Upper lobe of left lung (tissue), 6 donors: ENCODE data around the gene LMOD3. TPM values are rescaled to one million over a fixed set of nuclear protein-coding genes. Genes with fewer than 3 reads are reported as not detected.

Experiments used
- ATAC-seq, 2 donors: fragments of 200-7000 bp; cut with Tn5 transposase; one replicate each; pipeline ENCODE4 v1.9.1; 2022; ENCODE audit warnings: mild to moderate bottlenecking in 2 of 2, moderate library complexity in 2 of 2; ENCODE audit not compliant: low FRiP score in 2 of 2
- DNase-seq, 2 donors: peaks; one replicate each; pipeline ENCODE4 v3.0.0-alpha.2; 2019 to 2020
- H3K27ac ChIP-seq, 4 donors: fragments of 200-600 bp; sonication (generic); one replicate each; pipeline ENCODE4 v1.5.1; 2016 to 2019
- H3K27me3 ChIP-seq, 4 donors: fragments of 200-600 bp; sonication (generic); one replicate each; pipeline ENCODE4 v1.5.1; 2017 to 2019
- H3K36me3 ChIP-seq, 4 donors: fragments of 200-600 bp; sonication (generic); one replicate each; pipeline ENCODE4 v1.5.1; 2016 to 2019
- H3K4me1 ChIP-seq, 4 donors: fragments of 200-600 bp; sonication (generic); one replicate each; pipeline ENCODE4 v1.5.1; 2018 to 2019
- H3K4me3 ChIP-seq, 4 donors: fragments of 200-600 bp; sonication (generic); one replicate each; pipeline ENCODE4 v1.5.1; 2017 to 2019; ENCODE audit warnings: mild to moderate bottlenecking in 2 of 4, moderate library complexity in 1 of 4
- H3K9me3 ChIP-seq, 4 donors: fragments of 200-600 bp; sonication (generic); one replicate each; pipeline ENCODE4 v1.5.1; 2018 to 2019
- EP300 ChIP-seq, 4 donors: sonication (generic); formaldehyde crosslinking; IDR thresholded peaks; one replicate each; pipeline ENCODE4 v1.5.1; 2017; ENCODE audit warnings: antibody characterized with exemption in 4 of 4, control low read depth in 2 of 4
- POLR2A ChIP-seq, 4 donors: fragments of 450-650 bp; IDR thresholded peaks; one replicate each; pipeline ENCODE4 v1.5.1; 2016 to 2017; ENCODE audit warnings: antibody characterized with exemption in 4 of 4, mild to moderate bottlenecking in 2 of 4
- POLR2AphosphoS5 ChIP-seq, 2 donors: sonication (generic); formaldehyde crosslinking; IDR thresholded peaks; one replicate each; pipeline ENCODE4 v1.5.1; 2017; ENCODE audit warnings: antibody characterized with exemption in 2 of 2
- WGBS, 2 donors: methylation state at CpG; one replicate each; pipeline ENCODE4 v1.1.5; 2017 to 2018; 5-methylcytosine and 5-hydroxymethylcytosine counted together
- total RNA-seq, 6 donors: library from RNA; depleted of rRNA in 4 of 6; stranded (reverse); fragments of >200 nt in 4 of 6; gene quantifications; one replicate each; pipeline versions ENCODE4 v1.1.0 to v1.2.1, GENCODE V29; 2016 to 2021
- TF ChIP-seq, protein P1 (sequence below), 6 experiments: fragments of 450-650 bp in 4 of 6; fragments of 200-600 bp in 2 of 6; sonication (generic) in 2 of 6; IDR thresholded peaks; one replicate each; pipeline ENCODE4 v1.5.1; 2016 to 2019; ENCODE audit warnings: antibody characterized with exemption in 6 of 6
- donor health status: DM: no; HTN: no; CAD: no; lungs with moderate emphysema.
- donor health status: DM: no; HTN: yes; CAD: no; lungs with severe emphysema.

Gene LMOD3
- total RNA-seq, 6 donors from 2014 or later = 0.17 to 4.2 (median 0.40) TPM; not detected in 2

DNA sequence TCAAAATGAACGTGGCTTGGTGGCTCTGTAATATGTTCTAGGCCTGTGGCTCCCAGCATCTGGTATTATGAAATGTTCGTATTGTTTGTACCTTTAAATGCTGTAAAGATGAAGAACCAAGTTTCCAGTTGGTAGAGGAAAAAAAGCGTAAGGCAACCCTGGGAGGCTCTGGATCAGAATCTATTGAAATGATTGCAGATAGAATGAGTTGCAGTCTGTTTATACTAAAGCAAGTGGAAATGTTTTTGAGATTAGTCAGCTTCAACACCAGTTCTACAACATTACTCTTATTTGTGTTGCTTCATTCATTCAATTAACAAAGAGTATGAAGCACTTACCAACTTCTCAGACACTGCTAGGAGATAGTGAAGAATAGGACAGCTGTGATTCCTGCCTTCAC lies 32.4 kb downstream of the LMOD3 start:
- ATAC-seq = no peak
- WGBS, 2 donors = 45% methylated on average over 3 of the region's 3 CpGs
- Histone ChIP-seq H3K4me1 (peaks cover 82 to 91% (median 86%) of the 10 kb centered on the region in 4 donors), H3K27ac (peak overlapping the region in 3 of 4 donors; percentile 80 to 96 (median 93)), H3K9me3 (no peaks in the 10 kb centered on the region), H3K4me3 (no peak overlapping the region), H3K27me3 (no peaks in the 10 kb centered on the region), H3K36me3 (peaks cover 0 to 3% (median 0%) of the 10 kb centered on the region in 4 donors)
- DNase-seq = no peak
- TF ChIP-seq EP300 (IDR thresholded peaks at IDR 0.05) (no peak), POLR2A (IDR thresholded peaks at IDR 0.05) (no peak), POLR2AphosphoS5 (IDR thresholded peaks at IDR 0.05) (no peak)
- TF ChIP-seq, protein P1, sequence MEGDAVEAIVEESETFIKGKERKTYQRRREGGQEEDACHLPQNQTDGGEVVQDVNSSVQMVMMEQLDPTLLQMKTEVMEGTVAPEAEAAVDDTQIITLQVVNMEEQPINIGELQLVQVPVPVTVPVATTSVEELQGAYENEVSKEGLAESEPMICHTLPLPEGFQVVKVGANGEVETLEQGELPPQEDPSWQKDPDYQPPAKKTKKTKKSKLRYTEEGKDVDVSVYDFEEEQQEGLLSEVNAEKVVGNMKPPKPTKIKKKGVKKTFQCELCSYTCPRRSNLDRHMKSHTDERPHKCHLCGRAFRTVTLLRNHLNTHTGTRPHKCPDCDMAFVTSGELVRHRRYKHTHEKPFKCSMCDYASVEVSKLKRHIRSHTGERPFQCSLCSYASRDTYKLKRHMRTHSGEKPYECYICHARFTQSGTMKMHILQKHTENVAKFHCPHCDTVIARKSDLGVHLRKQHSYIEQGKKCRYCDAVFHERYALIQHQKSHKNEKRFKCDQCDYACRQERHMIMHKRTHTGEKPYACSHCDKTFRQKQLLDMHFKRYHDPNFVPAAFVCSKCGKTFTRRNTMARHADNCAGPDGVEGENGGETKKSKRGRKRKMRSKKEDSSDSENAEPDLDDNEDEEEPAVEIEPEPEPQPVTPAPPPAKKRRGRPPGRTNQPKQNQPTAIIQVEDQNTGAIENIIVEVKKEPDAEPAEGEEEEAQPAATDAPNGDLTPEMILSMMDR (IDR thresholded peaks at IDR 0.05) = no peak

- Histone ChIP-seq H3K4me3 (peak overlapping the region in 1 of 4 donors; percentile 90), H3K4me1 (peaks cover 76 to 87% (median 81%) of the 10 kb centered on the region in 4 donors)
- TF ChIP-seq EP300 (IDR thresholded peaks at IDR 0.05) = no peak
- TF ChIP-seq, protein P1 (IDR thresholded peaks at IDR 0.05) = no peak
These were observed 34.3 kb downstream of the LMOD3 start for GRCh38 chr3:69088063-69088462.

GRCh38 chr3:69087030-69087791 lies 35.2 kb downstream of the LMOD3 start:
- WGBS, 2 donors = 81 to 87% methylated on average over 3 of the region's 3 CpGs
- Histone ChIP-seq H3K36me3 (no peaks in the 10 kb centered on the region), H3K9me3 (no peaks in the 10 kb centered on the region), H3K4me3 (peak overlapping the region in 3 of 4 donors; percentile 85 to 91 (median 90)), H3K27me3 (no peaks in the 10 kb centered on the region), H3K27ac (peak overlapping the region; percentile 93 to 96 (median 94)), H3K4me1 (peaks cover 77 to 87% (median 81%) of the 10 kb centered on the region in 4 donors)
- no peak for DNase-seq
- no peak for ATAC-seq
- TF ChIP-seq POLR2A (IDR thresholded peaks at IDR 0.05) (no peak), EP300 (IDR thresholded peaks at IDR 0.05) (no peak), POLR2AphosphoS5 (IDR thresholded peaks at IDR 0.05) (no peak)
- TF ChIP-seq, protein P1 (IDR thresholded peaks at IDR 0.05) = no peak

More at GRCh38 chr3:69088063-69088462, 34.3 kb downstream of the LMOD3 start:
- H3K36me3 ChIP-seq = no peaks in the 10 kb centered on the region
- ATAC-seq (no peak), DNase-seq (no peak)
- 33 to 47% methylated on average over 2 of the region's 2 CpGs for WGBS, 2 donors
- no peaks in the 10 kb centered on the region for H3K9me3 ChIP-seq
- no peaks in the 10 kb centered on the region for H3K27me3 ChIP-seq
- H3K27ac ChIP-seq = peak overlapping the region; percentile 7 to 96 (median 93)

DNA sequence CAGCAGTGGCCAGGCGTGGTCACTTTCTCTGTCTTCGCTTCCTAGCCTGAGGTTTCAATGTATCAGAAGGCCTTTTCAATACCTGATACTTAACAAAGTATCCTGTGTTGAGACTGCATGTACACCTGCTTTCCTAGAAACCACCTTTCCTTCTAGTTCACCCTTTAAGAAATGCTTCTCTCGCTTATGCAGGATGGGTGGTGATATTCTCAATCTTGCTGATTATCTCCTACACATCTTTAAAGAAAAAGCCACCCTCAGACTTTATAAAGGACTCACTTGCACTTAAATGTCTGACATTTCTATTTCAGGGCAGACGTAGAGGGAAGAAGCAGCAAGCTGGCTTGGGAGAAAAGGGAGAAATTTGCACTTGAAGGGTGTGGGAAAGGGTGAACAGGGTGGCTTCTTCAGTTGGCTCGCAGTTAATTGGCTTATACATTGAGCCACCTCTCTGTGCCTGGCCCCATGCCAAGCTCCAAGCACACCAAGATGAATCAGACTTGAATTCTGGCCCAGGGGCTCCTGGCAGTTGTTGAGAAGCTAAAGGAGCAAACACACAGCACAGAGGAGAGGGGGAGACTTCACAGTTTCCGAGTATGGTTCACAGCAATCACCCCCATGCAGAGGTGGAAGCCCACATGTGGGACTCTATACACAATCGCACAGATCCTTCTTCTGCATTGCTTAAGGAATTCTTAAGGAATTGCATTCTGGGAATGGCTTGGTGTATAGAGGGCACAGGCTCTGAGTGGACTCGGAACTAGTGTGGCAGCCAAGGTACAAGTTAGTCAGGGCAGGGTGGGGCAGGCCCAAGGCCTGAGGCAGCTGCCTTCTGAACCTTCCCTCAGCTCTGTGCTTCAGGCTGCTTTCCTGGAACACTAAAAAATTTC lies 36.3 kb downstream of the LMOD3 start:
- TF ChIP-seq POLR2A (IDR thresholded peaks at IDR 0.05) (peak in 2 of 4 donors; percentile 29 to 53), EP300 (IDR thresholded peaks at IDR 0.05) (peak in 1 of 4 donors; percentile 2), POLR2AphosphoS5 (IDR thresholded peaks at IDR 0.05) (peak; percentile 40 to 54)
- TF ChIP-seq, protein P1 (IDR thresholded peaks at IDR 0.05) = no peak
- 1% methylated on average over 8 of the region's 8 CpGs for WGBS, 2 donors
- no peaks in the 10 kb centered on the region for H3K9me3 ChIP-seq
- peak overlapping the region; percentile 56 to 91 (median 88) for H3K4me3 ChIP-seq
- H3K27me3 ChIP-seq = no peaks in the 10 kb centered on the region
- H3K4me1 ChIP-seq = peaks cover 71 to 82% (median 75%) of the 10 kb centered on the region in 4 donors
- DNase-seq = peak in 1 of 2 donors; percentile 94
- H3K27ac ChIP-seq = peak overlapping the region; percentile 93 to 96 (median 94)
- H3K36me3 ChIP-seq = no peaks in the 10 kb centered on the region
- ATAC-seq = peak; percentile 70 to 86
